GM12892 (cell line): ENCODE results near the gene RBM20.

Experiments used
- POLR2A ChIP-seq: IDR thresholded peaks from 2 replicates; pipeline ENCODE4 v1.6.1; 2011; ENCODE audit warnings: low read depth, low read length, control low read depth
- TAF1 ChIP-seq: IDR thresholded peaks from 2 replicates; pipeline ENCODE4 v1.6.1; 2011; ENCODE audit warnings: low read depth, mild to moderate bottlenecking, control low read depth, low read length, borderline replicate concordance

- no peak for TF ChIP-seq POLR2A
- no peak for TF ChIP-seq TAF1
These were observed 174.4 kb downstream of the RBM20 start for GRCh38 chr10:110818311-110819256.
